Stimulated activated CD8-positive, alpha-beta memory T cell treated with anti-CD3 and anti-CD28 coated beads, Interleukin-15, amount 100 ng/mL, for 48 hours (primary cell): ENCODE results near the gene R3HDM2.

Experiments
- DNase-seq, 2 donors: peaks; one replicate each; pipeline ENCODE4 v3.0.0-alpha.2; 2020; ENCODE audit warnings: low read depth in 2 of 2

R3HDM2 gene

DNA sequence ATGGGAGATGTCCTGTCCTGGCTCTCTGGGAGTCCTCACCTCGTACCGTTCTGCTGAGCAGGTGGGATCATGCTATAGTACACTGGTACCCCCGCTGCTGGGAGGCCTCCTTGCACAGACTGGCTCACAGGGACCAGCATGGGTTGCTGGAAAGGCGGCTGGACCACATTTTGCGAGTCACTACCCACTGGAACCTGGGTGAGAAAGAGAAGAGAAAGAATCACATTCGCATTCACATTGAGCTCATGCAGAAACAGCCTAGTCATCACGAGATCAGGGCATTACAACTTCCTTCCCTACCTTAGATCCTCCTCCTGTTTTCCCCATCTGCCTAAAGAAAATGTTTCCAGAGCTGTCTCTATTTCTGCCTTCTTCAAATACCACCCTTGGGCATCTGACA is 162.6 kb downstream of the R3HDM2 start:
- peak; percentile 19 to 50 for DNase-seq

DNA sequence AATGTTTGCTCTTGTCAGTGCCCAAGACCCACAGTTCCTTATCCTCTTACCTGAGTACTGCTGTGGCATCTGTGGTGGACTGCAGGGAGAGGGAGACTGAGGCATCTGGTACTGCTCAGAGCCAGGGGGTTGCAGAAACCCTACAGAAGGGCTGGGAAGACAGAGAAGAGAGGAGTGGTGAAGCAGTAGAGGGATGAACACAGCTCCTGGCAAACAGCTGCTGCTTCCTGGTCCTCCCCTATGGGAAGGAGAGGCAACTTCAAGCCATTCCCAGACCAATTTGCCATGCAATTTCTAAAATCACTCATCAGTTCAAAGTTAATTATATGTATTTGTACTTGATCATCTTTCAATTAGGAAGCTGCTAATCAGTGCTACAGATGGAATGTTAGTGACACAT is 164.2 kb downstream of the R3HDM2 start:
- no peak for DNase-seq

DNA sequence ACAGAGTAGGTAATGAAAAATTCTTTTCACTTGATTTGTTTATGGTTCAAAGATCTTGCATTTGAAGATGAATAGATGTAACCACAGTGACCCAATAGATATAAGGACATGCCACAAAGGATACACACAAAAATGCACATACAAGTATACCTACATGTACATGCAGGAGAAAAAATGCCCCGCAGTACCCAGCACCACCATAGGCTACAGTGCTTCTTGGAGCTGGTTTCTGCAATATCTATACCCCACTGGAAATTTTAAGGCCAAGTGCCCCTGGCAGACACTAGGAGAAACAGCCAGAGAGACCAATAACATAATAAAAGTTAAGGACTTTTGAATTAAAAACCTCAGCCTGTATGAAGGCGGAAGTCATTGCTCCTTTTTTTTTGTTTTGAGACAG is 167.7 kb downstream of the R3HDM2 start:
- DNase-seq = no peak

DNA sequence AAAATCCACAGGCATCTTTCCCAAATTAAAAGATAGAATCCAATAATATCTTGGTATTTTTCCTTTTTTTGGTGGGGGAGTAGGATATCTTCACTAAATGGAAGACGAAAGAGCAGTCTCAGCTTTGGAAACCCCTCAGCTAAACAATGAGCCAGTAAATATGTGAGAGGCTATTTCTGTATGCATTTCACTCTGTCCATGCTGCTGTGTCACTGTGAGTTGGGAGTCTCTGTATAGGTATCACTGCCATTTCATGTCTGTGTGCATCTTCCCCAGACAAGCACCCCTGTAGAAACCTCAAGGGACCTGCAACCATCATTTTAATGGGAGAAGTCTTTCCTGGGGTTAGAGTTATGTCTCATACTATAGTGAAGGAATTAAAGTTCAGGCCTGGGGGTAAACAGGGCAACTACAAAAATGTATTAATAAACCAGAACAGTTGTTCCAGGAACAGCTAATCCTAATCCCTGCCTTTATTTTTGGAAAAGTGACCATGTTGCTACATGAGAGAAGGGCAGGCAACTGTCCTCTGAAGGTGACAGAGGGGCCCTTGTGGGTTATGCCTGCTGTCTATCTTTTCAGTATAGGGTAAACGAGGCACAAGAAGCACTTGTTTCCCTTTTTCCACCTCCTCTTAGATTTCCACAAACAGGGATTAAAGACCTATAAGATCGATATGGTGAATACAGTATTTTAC is 168.6 kb downstream of the R3HDM2 start:
- no peak for DNase-seq

DNA sequence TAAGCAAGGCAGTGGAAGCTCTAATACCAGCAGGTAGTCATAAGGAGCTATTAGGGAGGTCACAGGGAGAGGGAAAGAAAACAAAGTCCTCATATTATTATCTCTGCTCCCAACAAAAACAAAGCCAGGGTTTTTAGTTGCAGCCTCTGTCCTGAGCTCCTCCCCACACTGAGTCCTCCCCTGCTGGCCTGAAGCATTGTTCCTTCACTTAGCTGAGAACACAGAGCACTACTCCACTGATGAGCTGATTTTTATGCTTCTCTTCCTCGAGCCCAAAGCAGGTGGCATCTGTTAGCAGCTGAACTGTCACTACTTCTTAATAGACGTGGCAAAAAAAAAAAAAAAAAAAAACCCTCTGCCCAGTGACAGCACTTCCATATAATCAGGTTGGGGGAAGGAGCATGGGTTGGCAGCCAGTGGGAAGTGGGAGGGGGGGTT is 169.4 kb downstream of the R3HDM2 start:
- DNase-seq = no peak

DNA sequence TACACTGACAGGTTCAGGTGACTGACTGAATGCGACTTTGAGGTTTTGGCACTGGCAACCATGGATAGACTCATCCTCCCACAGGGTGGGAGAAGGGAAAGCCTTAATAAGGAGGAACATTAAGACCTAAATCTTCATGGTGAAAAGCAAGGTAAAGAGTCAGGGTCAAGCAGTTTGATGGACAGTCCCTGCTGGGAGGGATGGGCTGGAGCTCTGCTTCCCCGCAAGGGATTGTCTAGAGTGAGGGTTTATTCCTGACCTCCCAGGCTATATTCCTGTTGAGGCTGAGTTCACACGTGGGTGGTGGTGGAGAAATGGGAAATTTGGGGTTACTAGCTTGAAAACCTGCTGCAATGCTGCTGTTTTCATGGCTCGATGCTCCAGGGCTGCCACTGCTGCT is 170.5 kb downstream of the R3HDM2 start:
- DNase-seq = no peak

DNA sequence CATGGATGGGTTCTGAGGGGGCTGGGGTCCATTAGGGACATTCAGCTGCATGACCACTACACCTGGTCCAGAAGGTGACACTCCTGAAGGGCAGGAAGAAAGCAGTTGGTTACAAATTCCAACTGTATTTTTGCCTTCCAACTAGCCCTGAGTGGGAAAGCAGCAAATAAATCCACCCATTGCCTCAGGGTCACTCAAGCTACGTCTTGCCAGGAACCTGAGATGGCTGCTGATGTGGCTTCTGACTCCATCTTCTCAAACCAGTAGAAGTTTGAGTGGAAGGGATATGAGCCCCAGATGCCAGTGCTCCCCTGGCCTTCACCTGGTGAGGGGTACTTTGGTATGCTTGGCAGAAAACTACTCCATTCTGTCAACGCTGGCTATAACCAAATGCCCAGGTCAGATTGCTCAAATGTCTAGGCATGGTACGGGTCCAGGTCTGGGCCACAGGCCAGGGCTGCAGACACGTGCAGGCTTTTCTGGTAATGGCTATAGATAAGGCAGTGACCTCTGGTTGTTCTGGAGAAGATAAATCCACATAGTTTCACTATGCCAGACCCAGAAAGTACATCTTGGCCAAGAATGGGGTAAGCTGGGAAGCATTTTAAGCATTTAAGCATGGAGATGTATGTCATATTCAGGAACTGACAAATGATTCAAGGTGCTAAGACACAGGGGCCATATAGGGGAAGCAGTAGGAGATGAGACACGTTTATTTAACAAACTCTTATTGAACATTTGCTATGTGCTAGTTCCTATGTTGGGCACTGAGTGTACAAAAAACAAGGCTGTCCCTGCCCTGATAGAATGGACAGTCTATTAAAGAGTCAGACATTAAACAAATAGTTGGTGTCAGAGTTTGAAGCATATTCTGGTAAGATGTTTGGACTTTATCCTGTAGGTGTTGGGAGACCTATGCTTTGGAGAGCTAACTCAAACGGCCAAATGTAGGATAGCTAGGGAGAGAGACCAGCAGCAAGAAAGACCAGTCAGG is 171.6 kb downstream of the R3HDM2 start:
- DNase-seq = no peak

DNA sequence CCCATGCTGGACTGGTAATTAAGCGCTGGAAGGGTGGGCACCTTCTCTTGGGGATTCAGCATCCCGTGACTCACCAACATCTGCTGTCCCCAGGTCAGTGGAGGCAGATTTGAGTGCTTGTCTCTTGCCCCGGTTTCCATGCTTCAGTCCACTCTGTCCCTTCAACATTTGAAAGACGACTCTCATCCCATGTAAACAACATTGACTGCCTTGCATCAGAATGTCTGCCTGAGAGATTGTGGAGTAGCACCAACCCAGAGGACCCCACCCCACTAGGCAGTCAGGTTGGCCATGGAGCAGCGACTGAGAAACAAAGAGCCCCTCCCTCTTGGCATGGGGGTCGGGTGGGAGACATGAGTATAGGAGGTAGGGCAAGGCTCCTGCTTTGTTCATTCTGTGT is 174.9 kb downstream of the R3HDM2 start:
- no peak for DNase-seq

DNA sequence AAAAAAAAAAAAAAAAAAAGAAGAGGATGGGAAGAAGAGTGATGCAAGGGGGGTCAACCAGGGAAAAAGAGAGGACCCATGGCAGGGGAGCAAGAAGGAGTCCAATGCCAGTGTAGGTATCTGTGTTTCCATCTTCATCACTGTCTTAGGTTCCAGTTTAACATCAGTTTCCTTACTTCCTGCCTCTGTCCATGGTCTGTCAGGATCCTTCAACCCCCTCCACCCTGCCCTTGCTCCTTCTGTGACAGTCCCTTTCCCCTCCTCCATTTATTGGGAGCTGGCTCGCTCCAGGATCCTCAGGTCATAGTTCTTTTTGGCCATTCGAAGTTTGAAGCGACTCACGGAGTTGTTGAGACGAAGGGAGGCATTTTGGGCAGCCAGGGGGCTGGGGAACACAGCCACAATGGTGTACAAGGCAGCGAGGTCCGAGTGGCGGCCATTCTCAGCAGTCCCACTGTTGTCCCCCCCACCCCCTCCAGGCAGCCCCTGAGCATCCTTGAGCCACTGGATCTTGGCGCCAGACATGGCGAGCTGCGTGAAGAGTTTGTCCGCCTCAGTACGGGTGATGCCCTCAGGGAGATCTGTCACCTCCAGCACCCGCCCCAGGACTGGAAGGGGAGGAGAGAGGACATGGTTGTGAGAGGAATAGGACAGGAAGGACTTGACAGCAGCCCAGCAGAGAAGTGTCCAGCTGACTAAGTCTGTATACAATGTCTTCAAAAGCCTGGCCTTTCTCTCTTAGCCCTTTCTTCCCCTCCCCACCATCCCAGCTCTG is 176.2 kb downstream of the R3HDM2 start:
- no peak for DNase-seq

DNA sequence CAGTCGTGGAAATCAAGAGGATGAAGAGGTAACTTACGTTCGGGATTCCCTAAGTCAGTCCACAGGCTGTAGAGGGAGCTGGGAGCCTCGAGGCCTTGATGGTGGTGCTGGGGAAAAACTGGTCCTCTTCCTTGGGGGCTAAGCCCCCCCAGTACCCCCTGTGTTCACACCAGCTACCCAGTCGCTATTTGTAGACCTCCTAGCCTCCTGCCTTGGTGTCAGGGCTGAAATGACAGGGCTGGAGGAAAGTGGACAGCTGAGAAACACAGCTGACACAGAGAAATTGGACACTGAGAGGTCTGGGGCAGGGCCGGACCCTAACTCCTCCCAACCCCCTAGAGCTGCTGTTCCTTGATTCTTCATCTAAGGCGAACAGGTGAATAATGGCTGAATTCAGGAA is 179.9 kb downstream of the R3HDM2 start, which contains the start of gene STAC3:
Gene STAC3 (minus strand): TSS at position 232 of the 400 bp plus-strand sequence. CDS start 1,551 bp downstream, outside the sequence.
- no peak for DNase-seq

DNA sequence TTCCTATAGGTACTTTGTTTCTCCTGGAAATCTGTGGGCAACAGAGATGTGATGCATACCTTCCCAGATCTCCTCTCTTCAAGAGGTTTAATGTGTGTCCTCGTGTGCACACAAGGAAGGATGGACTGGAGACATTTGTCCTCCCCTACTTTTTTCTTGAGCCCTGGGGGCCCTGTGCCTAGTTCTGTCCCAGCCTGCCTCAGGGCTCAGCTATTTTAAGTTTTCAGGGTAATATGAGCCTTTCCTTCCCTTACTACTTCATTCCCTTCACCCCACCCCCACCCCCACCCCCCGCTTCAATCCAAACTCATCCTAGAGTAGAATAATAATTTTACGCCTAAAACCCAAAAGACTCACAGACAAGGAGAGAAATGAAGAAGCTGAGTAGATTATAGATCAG is 180.3 kb downstream of the R3HDM2 start:
- DNase-seq = no peak

DNA sequence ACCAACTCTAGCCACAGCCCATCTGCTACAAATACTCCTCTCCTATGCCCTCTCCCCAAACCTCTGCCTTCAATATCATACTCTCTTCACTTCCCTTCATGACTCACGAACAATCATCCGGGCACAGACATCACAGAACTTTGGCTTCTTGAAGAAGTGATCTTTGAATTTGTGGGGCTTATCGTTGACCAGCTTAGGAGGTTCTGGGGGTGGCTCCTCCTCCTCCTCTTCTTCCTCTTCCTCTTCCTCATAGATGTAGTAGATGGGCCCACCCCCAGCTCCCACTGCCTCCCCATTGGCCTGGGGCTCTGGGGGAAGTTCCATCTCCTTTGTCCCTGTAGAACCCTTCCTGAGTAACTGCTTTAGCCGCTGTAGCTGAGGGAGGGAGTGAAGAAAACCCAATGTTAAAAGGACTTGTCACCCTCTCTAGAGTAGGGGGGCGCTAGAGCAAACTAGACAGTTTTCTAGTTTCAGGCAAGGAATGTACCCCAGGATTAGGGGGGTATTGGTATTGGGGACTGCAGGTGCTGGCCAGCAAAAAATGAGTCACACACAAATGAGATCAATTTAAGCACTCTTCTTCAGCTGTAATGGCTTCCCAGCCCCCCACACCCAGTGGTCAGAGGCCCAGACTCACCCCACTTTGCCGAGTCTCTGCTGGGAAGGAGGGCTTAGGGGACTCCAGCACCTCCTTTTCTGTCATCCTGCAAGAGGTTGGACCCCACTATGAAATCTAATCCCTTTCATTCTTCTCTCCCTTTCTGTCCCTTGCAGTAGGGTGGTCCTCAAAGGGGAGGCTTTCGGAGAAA is 181.7 kb downstream of the R3HDM2 start:
- DNase-seq = no peak

DNA sequence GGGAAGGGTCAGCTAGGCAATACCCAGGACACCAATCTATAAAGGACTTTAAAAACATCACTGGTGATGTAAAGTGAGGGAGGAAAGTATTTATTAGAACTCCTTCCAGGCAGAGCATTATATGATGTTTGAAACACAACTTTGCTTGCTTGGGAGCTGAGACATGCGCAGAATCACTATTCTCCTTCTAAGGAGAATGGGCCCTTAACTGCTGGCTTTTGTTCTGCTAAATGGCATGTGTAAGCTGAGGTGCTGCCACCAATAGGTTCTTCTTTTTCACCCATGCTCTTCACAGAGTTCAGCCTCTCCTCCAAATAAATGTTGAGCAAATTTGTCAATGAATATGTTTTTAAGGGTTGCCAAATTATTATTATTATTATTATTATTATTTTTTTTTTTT is 183.8 kb downstream of the R3HDM2 start:
- no peak for DNase-seq

DNA sequence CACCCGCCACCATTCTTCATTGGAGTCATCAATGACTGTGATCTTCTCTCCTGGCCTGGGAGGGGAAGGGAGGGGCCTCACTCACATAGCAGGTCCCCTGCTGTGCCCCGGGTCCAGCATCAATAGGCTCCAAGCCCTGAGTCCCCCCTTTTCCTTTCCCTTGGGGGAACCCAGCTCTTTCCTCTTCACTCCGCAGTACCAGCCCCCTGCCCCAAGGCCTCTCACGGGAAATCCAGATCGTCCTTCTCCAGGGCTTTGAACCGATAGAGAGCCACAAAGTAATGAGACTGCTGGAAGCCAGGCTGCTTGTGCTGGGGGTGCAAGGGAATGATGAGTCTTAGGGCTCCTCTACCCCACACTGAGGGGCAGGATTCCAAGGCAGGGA is 186.5 kb downstream of the R3HDM2 start:
- DNase-seq = no peak

DNA sequence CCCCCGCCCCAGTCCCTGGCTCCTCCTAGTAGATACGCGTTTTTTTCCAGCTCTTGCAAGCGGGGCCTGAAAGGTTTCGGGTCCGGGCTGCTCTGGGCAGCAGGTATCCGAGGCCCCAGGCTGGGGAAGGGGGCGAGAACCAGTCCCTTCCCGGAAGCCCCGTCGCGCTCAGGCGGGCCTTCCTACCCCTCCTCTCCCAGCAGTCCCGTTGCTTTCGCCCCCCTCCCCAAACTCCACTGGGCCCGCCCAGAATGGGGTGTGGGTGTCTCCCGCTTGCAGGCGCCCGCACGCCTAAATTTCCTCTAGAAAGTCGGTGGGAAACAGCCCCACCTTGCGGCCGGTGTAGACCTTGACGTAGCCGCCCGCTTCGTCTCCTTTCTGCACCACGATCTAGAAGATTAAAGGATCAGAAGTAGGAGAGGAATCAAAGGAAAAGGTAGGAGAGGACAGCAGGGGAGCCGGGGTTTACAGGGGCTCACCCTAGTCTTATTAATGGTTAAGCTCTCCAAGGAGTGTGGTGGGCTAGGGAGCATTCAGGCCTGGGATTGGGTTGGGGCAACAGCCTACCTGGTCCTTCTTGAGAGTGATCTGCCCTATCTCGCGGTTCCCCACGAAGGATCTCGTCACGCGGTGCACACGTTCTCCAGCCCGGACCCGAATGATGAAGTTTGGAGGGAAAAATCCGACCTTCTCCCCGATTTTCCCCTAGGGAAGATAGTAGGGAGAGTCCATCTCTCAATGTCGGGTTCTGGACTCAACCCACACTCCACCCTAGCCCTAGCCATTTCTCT is 187.1 kb downstream of the R3HDM2 start:
- DNase-seq = peak; percentile 64 to 68

DNA sequence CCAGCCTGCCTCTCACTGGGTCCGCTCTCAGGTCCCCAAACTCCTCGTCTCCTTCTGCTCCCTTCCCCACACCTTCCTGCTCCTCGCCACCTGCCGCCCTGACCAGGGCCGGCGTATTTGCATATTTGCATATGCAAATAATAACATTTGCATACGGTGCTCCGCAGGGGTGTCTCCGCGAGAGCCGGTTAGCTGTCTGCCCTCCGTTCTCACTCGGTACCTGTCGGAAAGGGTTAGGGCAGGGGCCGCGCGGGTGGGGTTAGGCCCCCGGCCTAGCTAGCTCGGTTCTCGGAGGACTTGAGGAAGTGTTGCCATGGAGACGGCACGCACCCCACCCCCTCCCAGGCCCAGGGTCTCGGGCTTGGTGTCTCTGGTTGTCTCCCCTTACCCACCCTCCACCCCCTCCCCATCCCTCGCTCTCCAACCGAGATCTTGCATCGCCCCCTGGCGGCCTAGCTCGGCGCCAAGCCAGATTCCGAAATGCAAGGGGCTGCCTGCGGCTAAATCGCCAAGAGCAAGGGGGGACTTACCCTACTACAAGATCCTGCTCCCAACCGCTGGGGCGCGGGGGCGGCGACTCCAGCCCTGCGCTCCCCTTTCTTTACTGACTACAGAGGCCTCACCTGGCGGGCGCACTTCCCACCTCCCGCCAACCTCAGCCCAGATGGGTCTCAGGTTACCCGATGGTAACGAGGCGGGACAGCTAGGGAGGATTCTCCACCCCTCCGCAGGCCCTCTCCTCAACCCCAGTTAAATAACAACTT is 188.0 kb downstream of the R3HDM2 start:
- no peak for DNase-seq

DNA sequence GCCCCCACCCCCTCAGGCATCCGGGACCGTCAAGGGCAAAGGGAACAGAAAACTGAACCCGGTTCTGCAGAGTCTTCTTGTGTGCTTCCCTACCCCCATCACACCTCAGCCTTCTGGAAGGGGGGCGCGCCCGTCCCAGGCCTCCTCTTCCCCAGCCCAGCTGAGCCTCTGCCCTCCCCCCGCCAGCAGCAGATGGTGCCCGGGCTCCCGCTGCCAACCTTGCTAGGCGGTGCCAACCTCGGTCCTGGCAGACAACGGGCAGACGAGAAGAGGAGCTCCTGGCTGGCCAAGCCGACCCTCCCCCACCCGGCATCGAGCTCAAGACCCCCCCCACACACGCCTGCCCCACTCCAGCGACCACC is 188.5 kb downstream of the R3HDM2 start:
- DNase-seq = no peak

DNA sequence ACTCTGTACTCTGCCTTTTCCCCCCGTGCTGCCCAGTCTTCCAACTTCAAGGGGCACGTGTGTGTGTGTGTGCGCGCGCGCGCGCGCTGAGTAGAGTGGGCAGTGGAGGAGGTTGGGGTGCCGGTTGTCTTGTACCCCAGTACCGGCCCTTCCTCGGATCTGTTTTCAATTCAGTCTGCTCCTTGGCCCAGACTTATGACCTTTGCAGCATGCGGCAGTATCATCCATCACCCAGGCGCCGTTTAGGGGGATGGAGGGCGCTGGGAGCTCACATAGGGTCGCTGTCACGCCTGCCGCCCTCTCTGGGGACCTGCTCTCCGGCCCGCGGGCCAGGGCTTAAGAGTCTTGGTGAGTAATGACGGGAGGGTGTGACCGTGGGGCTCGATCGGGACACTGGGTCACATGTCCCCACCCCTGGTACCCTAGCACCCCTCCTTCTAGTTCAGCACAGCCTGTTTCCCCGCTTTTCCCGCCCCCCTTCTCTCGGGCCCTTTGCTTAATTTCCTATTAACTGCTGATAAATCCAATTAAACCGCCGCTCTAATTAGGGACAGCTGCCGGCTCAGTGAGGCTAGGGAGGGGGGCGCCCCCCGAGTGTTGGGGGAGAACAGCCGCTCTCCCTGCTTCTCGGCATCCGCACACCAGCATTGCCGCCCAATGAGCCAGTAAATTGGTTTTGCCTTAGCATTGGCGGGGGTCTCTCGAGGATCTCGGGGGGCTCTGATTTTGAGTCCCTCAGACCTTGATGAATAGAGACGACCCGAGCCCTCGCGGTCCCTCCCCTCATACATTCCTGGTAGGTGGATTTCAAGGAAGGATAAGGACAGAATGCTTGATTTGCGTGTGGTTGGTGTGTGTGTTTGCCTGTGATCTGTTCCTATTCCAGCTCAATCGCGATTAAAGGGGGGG is 189.2 kb downstream of the R3HDM2 start:
- no peak for DNase-seq

DNA sequence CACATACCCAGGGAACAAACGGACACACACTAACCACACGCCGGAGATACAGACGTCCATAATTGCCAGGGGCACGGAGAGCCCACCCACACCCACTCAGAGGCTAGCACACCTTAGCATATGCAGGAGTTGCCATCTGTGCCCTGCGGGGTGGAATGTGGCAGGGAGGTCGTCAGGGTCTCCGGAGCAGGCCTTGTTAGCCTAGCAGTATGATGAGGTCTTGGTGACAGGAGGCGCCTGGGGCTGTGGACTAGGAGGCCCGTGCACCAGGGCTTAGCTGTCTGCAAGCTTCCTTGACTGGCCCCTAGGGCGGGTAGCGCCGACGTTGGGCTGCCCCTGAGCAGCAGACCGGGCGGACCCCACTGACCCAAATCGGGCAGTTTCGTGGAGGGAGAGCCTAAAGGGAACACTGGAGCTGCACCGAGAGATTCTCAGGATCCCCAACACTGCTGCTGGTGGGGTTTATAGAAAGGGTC is 189.9 kb downstream of the R3HDM2 start:
- no peak for DNase-seq
